ENCODE results near the gene DLGAP1. TPM values are rescaled to one million over a fixed set of nuclear protein-coding genes. Genes with fewer than 3 reads are reported as not detected.

DLGAP1 gene
- total and polyA plus RNA-seq, 7 experiments from 2014 or later: 0.32 to 1.0 TPM; not detected in 5

DNA sequence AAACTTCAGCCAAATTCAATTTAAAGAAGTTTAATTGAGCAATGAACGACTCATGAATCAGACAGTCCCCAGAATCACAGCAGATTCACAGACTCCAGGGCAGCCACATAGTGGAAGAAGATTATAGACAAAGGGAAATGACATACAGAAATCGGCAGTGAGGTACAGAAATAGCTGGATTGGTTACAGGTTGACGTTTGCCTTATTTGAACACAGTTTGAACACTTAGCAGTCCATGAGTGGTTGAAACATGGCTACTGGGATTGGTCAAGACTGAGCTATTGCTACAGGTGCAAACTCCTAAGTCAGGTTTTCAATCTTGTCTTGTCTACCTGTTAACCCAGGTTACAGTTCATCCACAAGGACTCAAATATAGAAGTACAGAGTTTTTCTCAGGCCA, 169.6 kb downstream of the DLGAP1 start:
- ChIA-PET POLR2A (no interaction called here), CTCF (no interaction called here)
- Mint-ChIP-seq H3K9me3 (peaks cover 0 to 30% (median 6%) of the 10 kb centered on the region in 11 donors), H3K4me3 (no peak overlapping the region), H3K27me3 (peaks cover 0 to 3% (median 0%) of the 10 kb centered on the region in 5 donors), H3K4me1 (no peaks in the 10 kb centered on the region), H3K27ac (no peak overlapping the region), H3K36me3 (no peaks in the 10 kb centered on the region)
- intact Hi-C loops (cut with micrococcal nuclease): no loop called here
- no peak for ATAC-seq
- no peaks in the 10 kb centered on the region for H3K36me3 ChIP-seq (ENCODE audit: control insufficient read depth in 2 of 3, insufficient read depth in 3 of 3, low read length in 3 of 3)
- H3K4me1 ChIP-seq (ENCODE audit: control insufficient read depth in 2 of 2, insufficient read depth in 2 of 2, low read length in 2 of 2): no peaks in the 10 kb centered on the region
- H3K9me3 ChIP-seq (ENCODE audit: control insufficient read depth in 2 of 3, low read length in 3 of 3): no peaks in the 10 kb centered on the region
- no peaks in the 10 kb centered on the region for H3K27me3 ChIP-seq (ENCODE audit: control insufficient read depth in 2 of 2, insufficient read depth in 2 of 2, low read length in 2 of 2)
- H3K4me3 ChIP-seq (ENCODE audit: low read length): no peak overlapping the region
- no peak overlapping the region for H3K27ac ChIP-seq (ENCODE audit: low read depth, low read length)
- no peak for DNase-seq

DNA sequence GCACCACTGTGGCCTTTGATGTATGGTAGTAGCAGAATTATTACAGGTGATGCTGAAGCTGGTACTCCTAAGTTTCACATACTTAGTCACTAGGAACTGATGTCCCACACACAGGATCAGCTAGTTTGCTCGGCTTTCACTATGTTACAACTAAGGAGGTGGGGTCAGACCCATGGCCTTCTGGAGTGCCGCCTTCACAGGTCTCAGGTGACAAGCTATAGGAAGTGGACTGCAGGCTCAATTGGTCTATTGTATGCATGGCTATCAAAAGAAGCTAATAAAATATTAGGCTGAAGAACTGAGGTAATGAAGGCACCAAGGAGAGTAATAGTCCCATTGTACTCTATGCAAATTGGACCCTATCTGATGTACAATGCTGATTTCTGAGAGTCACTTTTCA, 170.6 kb downstream of the DLGAP1 start:
- no peak overlapping the region for H3K27ac ChIP-seq (ENCODE audit: low read depth, low read length)
- H3K4me1 Mint-ChIP-seq: no peaks in the 10 kb centered on the region

GRCh38 chr18:4283746-4284291, 171.3 kb downstream of the DLGAP1 start:
- Histone ChIP-seq H3K36me3 (ENCODE audit: control insufficient read depth in 2 of 3, insufficient read depth in 3 of 3, low read length in 3 of 3) (no peaks in the 10 kb centered on the region), H3K27ac (ENCODE audit: low read depth, low read length) (no peak overlapping the region), H3K4me3 (ENCODE audit: low read length) (no peak overlapping the region), H3K9me3 (ENCODE audit: control insufficient read depth in 2 of 3, low read length in 3 of 3) (no peaks in the 10 kb centered on the region), H3K27me3 (ENCODE audit: control insufficient read depth in 2 of 2, insufficient read depth in 2 of 2, low read length in 2 of 2) (no peaks in the 10 kb centered on the region), H3K4me1 (ENCODE audit: control insufficient read depth in 2 of 2, insufficient read depth in 2 of 2, low read length in 2 of 2) (no peaks in the 10 kb centered on the region)
- ChIA-PET POLR2A (no interaction called here), CTCF (no interaction called here)
- Mint-ChIP-seq H3K4me1 (no peaks in the 10 kb centered on the region), H3K27me3 (peaks cover 0 to 5% (median 0%) of the 10 kb centered on the region in 5 donors), H3K27ac (no peak overlapping the region), H3K4me3 (no peak overlapping the region), H3K36me3 (no peaks in the 10 kb centered on the region), H3K9me3 (peaks cover 0 to 26% (median 6%) of the 10 kb centered on the region in 11 donors)
- ATAC-seq (no peak), DNase-seq (no peak)
- intact Hi-C loops (cut with micrococcal nuclease): no loop called here

More for the DNA sequence above, 170.6 kb downstream of the DLGAP1 start:
- Histone ChIP-seq H3K36me3 (ENCODE audit: control insufficient read depth in 2 of 3, insufficient read depth in 3 of 3, low read length in 3 of 3) (no peaks in the 10 kb centered on the region), H3K4me1 (ENCODE audit: control insufficient read depth in 2 of 2, insufficient read depth in 2 of 2, low read length in 2 of 2) (no peaks in the 10 kb centered on the region), H3K27me3 (ENCODE audit: control insufficient read depth in 2 of 2, insufficient read depth in 2 of 2, low read length in 2 of 2) (no peaks in the 10 kb centered on the region), H3K4me3 (ENCODE audit: low read length) (no peak overlapping the region), H3K9me3 (ENCODE audit: control insufficient read depth in 2 of 3, low read length in 3 of 3) (no peaks in the 10 kb centered on the region)
- CTCF ChIA-PET: no interaction called here
- ATAC-seq: no peak
- POLR2A ChIA-PET: no interaction called here
- no peak for DNase-seq
- intact Hi-C loops (cut with micrococcal nuclease): no loop called here
- H3K27ac Mint-ChIP-seq: no peak overlapping the region
- H3K27me3 Mint-ChIP-seq: peaks cover 0 to 5% (median 0%) of the 10 kb centered on the region in 5 donors
- no peaks in the 10 kb centered on the region for H3K36me3 Mint-ChIP-seq
- H3K4me3 Mint-ChIP-seq: no peak overlapping the region
- peaks cover 0 to 30% (median 6%) of the 10 kb centered on the region in 11 donors for H3K9me3 Mint-ChIP-seq

- intact Hi-C loops (cut with micrococcal nuclease): no loop called here
- Histone ChIP-seq H3K4me1 (ENCODE audit: control insufficient read depth in 2 of 2, insufficient read depth in 2 of 2, low read length in 2 of 2) (no peaks in the 10 kb centered on the region), H3K27ac (ENCODE audit: low read depth, low read length) (no peak overlapping the region), H3K9me3 (ENCODE audit: control insufficient read depth in 2 of 3, low read length in 3 of 3) (no peaks in the 10 kb centered on the region), H3K4me3 (ENCODE audit: low read length) (no peak overlapping the region), H3K36me3 (ENCODE audit: control insufficient read depth in 2 of 3, insufficient read depth in 3 of 3, low read length in 3 of 3) (no peaks in the 10 kb centered on the region), H3K27me3 (ENCODE audit: control insufficient read depth in 2 of 2, insufficient read depth in 2 of 2, low read length in 2 of 2) (no peaks in the 10 kb centered on the region)
- ATAC-seq: no peak
- H3K27me3 Mint-ChIP-seq: peaks cover 0 to 8% (median 0%) of the 10 kb centered on the region in 5 donors
- H3K4me3 Mint-ChIP-seq: no peak overlapping the region
- CTCF ChIA-PET: no interaction called here
- no peaks in the 10 kb centered on the region for H3K36me3 Mint-ChIP-seq
- H3K4me1 Mint-ChIP-seq: no peaks in the 10 kb centered on the region
- POLR2A ChIA-PET: no interaction called here
- no peak for DNase-seq
- peaks cover 0 to 20% (median 2%) of the 10 kb centered on the region in 11 donors for H3K9me3 Mint-ChIP-seq
- H3K27ac Mint-ChIP-seq: no peak overlapping the region
These were observed 172.2 kb downstream of the DLGAP1 start for GRCh38 chr18:4282954-4283353.

GRCh38 chr18:4276953-4277585, 178.0 kb downstream of the DLGAP1 start:
- H3K4me1 Mint-ChIP-seq: no peaks in the 10 kb centered on the region
- ChIA-PET CTCF (no interaction called here), POLR2A (no interaction called here)

GRCh38 chr18:4271952-4272351, 183.2 kb downstream of the DLGAP1 start:
- H3K27me3 ChIP-seq (ENCODE audit: control insufficient read depth in 2 of 2, insufficient read depth in 2 of 2, low read length in 2 of 2): no peaks in the 10 kb centered on the region
- H3K9me3 Mint-ChIP-seq: peaks cover 0 to 4% (median 0%) of the 10 kb centered on the region in 11 donors
- no peaks in the 10 kb centered on the region for H3K4me1 Mint-ChIP-seq
- no peak overlapping the region for H3K27ac Mint-ChIP-seq
- intact Hi-C loops (cut with micrococcal nuclease): no loop called here
- H3K36me3 ChIP-seq (ENCODE audit: control insufficient read depth in 2 of 3, insufficient read depth in 3 of 3, low read length in 3 of 3): no peaks in the 10 kb centered on the region
- H3K4me1 ChIP-seq (ENCODE audit: control insufficient read depth in 2 of 2, insufficient read depth in 2 of 2, low read length in 2 of 2): no peaks in the 10 kb centered on the region
- no peak overlapping the region for H3K4me3 Mint-ChIP-seq
- ChIA-PET POLR2A (no interaction called here), CTCF (no interaction called here)
- no peak overlapping the region for H3K27ac ChIP-seq (ENCODE audit: low read depth, low read length)
- H3K9me3 ChIP-seq (ENCODE audit: control insufficient read depth in 2 of 3, low read length in 3 of 3): no peaks in the 10 kb centered on the region
- no peaks in the 10 kb centered on the region for H3K27me3 Mint-ChIP-seq
- ATAC-seq: no peak
- H3K4me3 ChIP-seq (ENCODE audit: low read length): no peak overlapping the region
- DNase-seq: no peak
- no peaks in the 10 kb centered on the region for H3K36me3 Mint-ChIP-seq

More at GRCh38 chr18:4276953-4277585, 178.0 kb downstream of the DLGAP1 start:
- no peak overlapping the region for H3K27ac Mint-ChIP-seq
- DNase-seq (no peak), ATAC-seq (no peak)
- no peaks in the 10 kb centered on the region for H3K36me3 Mint-ChIP-seq
- no peak overlapping the region for H3K4me3 Mint-ChIP-seq
- Histone ChIP-seq H3K27me3 (ENCODE audit: control insufficient read depth in 2 of 2, insufficient read depth in 2 of 2, low read length in 2 of 2) (no peaks in the 10 kb centered on the region), H3K27ac (ENCODE audit: low read depth, low read length) (no peak overlapping the region), H3K4me1 (ENCODE audit: control insufficient read depth in 2 of 2, insufficient read depth in 2 of 2, low read length in 2 of 2) (no peaks in the 10 kb centered on the region), H3K36me3 (ENCODE audit: control insufficient read depth in 2 of 3, insufficient read depth in 3 of 3, low read length in 3 of 3) (no peaks in the 10 kb centered on the region), H3K4me3 (ENCODE audit: low read length) (no peak overlapping the region), H3K9me3 (ENCODE audit: control insufficient read depth in 2 of 3, low read length in 3 of 3) (no peaks in the 10 kb centered on the region)
- peaks cover 0 to 4% (median 0%) of the 10 kb centered on the region in 11 donors for H3K9me3 Mint-ChIP-seq
- intact Hi-C loops (cut with micrococcal nuclease): no loop called here
- peaks cover 0 to 8% (median 0%) of the 10 kb centered on the region in 5 donors for H3K27me3 Mint-ChIP-seq

DNA sequence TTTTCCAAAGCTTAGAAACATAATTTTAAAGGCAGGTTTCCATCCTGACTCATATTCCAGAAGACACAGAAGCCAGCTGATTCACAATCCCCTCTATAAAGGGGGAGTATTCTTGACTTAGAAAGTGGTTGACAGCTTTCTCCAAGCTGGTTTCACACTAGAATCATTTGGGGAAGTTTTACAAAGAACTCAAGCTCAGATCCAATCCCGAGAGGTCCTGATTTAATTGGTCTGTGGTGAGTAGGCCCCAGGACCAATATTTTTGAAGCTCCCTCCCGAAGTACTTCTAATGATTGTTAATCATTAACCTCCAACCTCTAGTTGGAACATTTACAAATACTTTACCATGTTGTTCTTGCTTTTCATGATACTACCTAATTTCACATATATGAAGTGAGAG, 184.1 kb downstream of the DLGAP1 start:
- Histone ChIP-seq H3K9me3 (ENCODE audit: control insufficient read depth in 2 of 3, low read length in 3 of 3) (no peaks in the 10 kb centered on the region), H3K27ac (ENCODE audit: low read depth, low read length) (no peak overlapping the region), H3K4me3 (ENCODE audit: low read length) (no peak overlapping the region), H3K4me1 (ENCODE audit: control insufficient read depth in 2 of 2, insufficient read depth in 2 of 2, low read length in 2 of 2) (no peaks in the 10 kb centered on the region), H3K27me3 (ENCODE audit: control insufficient read depth in 2 of 2, insufficient read depth in 2 of 2, low read length in 2 of 2) (no peaks in the 10 kb centered on the region), H3K36me3 (ENCODE audit: control insufficient read depth in 2 of 3, insufficient read depth in 3 of 3, low read length in 3 of 3) (no peaks in the 10 kb centered on the region)
- no peak for ATAC-seq
- H3K4me1 Mint-ChIP-seq: no peaks in the 10 kb centered on the region
- DNase-seq: no peak
- H3K27me3 Mint-ChIP-seq: no peaks in the 10 kb centered on the region
- H3K27ac Mint-ChIP-seq: no peak overlapping the region
- ChIA-PET CTCF (no interaction called here), POLR2A (no interaction called here)
- intact Hi-C loops (cut with micrococcal nuclease): no loop called here
- no peaks in the 10 kb centered on the region for H3K36me3 Mint-ChIP-seq
- H3K4me3 Mint-ChIP-seq: no peak overlapping the region
- peaks cover 0 to 6% (median 0%) of the 10 kb centered on the region in 11 donors for H3K9me3 Mint-ChIP-seq

All from naive thymus-derived CD4-positive, alpha-beta T cell (primary cell).